HEK293 (cell line): ENCODE results near the gene STK38.

Source experiments
- CTCF ChIA-PET: fragments of 350-600 bp; formaldehyde crosslinking; extraction: SDS; loops from one replicate; lab custom pipeline; 2021; ENCODE audit warnings: antibody characterized with exemption; lab: Yijun Ruan, JAX
- POLR2A ChIA-PET: fragments of 300-600 bp; formaldehyde crosslinking; extraction: SDS; loops from one replicate; lab custom pipeline; 2020; ENCODE audit warnings: antibody characterized with exemption, inconsistent platforms; lab: Yijun Ruan, JAX
- H3K27ac ChIP-seq: fragments of 200-500 bp; sonication (Bioruptor generic); 2 replicates; pipeline ENCODE4 v1.5.1; 2014; ENCODE audit warnings: low read depth, low read length, control low read depth, inconsistent platforms; ENCODE audit errors: extremely low read depth
- H3K36me3 ChIP-seq, 2 experiments: fragments of 200-500 bp in 1 of 2; sonication (Bioruptor generic) in 1 of 2; 1 replicate in 1 of 2; 2 replicates in 1 of 2; pipeline ENCODE4 v1.5.1; 2014 to 2017; ENCODE audit warnings: inconsistent platforms in 2 of 2, low read length in 2 of 2; ENCODE audit not compliant: control insufficient read depth in 2 of 2, insufficient read depth in 1 of 2
- H3K4me1 ChIP-seq: fragments of 200-500 bp; sonication (Bioruptor generic); 2 replicates; pipeline ENCODE4 v1.5.1; 2014; ENCODE audit warnings: mild to moderate bottlenecking, low read length, inconsistent platforms; ENCODE audit not compliant: control insufficient read depth, insufficient read depth
- H3K4me3 ChIP-seq: 2 replicates; pipeline ENCODE4 v1.5.1; 2011; ENCODE audit warnings: low read depth, mild to moderate bottlenecking, control low read depth, low read length, moderate library complexity
- H3K9me3 ChIP-seq: fragments of 200-500 bp; sonication (Bioruptor generic); 2 replicates; pipeline ENCODE4 v1.5.1; 2014; ENCODE audit warnings: low read depth, low read length, inconsistent platforms; ENCODE audit not compliant: control insufficient read depth, insufficient read depth
- GLIS1 ChIP-seq: fragments of 450-650 bp; formaldehyde crosslinking; IDR thresholded peaks from 2 replicates; pipeline ENCODE4 v1.5.1; 2016; ENCODE audit warnings: missing biosample characterization, missing genetic modification characterization
- SCRT1 ChIP-seq: fragments of 450-650 bp; formaldehyde crosslinking; IDR thresholded peaks from 2 replicates; pipeline ENCODE4 v1.5.1; 2016; ENCODE audit warnings: missing biosample characterization, missing genetic modification characterization, borderline replicate concordance
- YY2 ChIP-seq: fragments of 450-650 bp; formaldehyde crosslinking; IDR thresholded peaks from 2 replicates; pipeline ENCODE4 v1.5.1; 2016; ENCODE audit warnings: missing biosample characterization, missing genetic modification characterization
- ZNF157 ChIP-seq: fragments of 450-650 bp; formaldehyde crosslinking; IDR thresholded peaks from 2 replicates; pipeline ENCODE4 v1.5.1; 2016; ENCODE audit warnings: missing biosample characterization, missing genetic modification characterization
- ZNF175 ChIP-seq: fragments of 450-650 bp; formaldehyde crosslinking; IDR thresholded peaks from 2 replicates; pipeline ENCODE4 v1.5.1; 2016; ENCODE audit warnings: missing biosample characterization, missing genetic modification characterization
- ZNF350 ChIP-seq: fragments of 450-650 bp; formaldehyde crosslinking; IDR thresholded peaks from 2 replicates; pipeline ENCODE4 v1.5.0; 2017; ENCODE audit warnings: missing biosample characterization, mild to moderate bottlenecking, missing genetic modification characterization
- ZNF629 ChIP-seq: fragments of 450-650 bp; formaldehyde crosslinking; IDR thresholded peaks from 2 replicates; pipeline ENCODE4 v1.5.1; 2017; ENCODE audit warnings: missing biosample characterization, missing genetic modification characterization
- ZNF776 ChIP-seq: fragments of 450-650 bp; formaldehyde crosslinking; IDR thresholded peaks from 2 replicates; pipeline ENCODE4 v1.5.0; 2017; ENCODE audit warnings: missing biosample characterization, missing genetic modification characterization, borderline replicate concordance
- ZNF843 ChIP-seq: fragments of 450-650 bp; formaldehyde crosslinking; IDR thresholded peaks from 2 replicates; pipeline ENCODE4 v1.5.1; 2016; ENCODE audit warnings: missing biosample characterization, missing genetic modification characterization
- TF ChIP-seq, protein P1 (sequence below): fragments of 450-650 bp; formaldehyde crosslinking; IDR thresholded peaks from 2 replicates; pipeline ENCODE4 v1.5.1; 2016; ENCODE audit warnings: missing biosample characterization, missing genetic modification characterization, low read depth
- TF ChIP-seq, protein P2 (sequence below): fragments of 450-650 bp; formaldehyde crosslinking; IDR thresholded peaks from 2 replicates; pipeline ENCODE4 v1.5.1; 2017; ENCODE audit warnings: missing biosample characterization, missing genetic modification characterization
- TF ChIP-seq, protein P3 (sequence below): fragments of 450-650 bp; formaldehyde crosslinking; IDR thresholded peaks from 2 replicates; pipeline ENCODE4 v1.5.1; 2017; ENCODE audit warnings: missing biosample characterization, mild to moderate bottlenecking, missing genetic modification characterization, moderate library complexity
- TF ChIP-seq, protein P4 (sequence below): fragments of 450-650 bp; formaldehyde crosslinking; conservative IDR thresholded peaks from 2 replicates; pipeline ENCODE4 v1.5.1; 2016; ENCODE audit warnings: low read depth, missing biosample characterization, missing genetic modification characterization
- TF ChIP-seq, protein P5 (sequence below): fragments of 450-650 bp; formaldehyde crosslinking; IDR thresholded peaks from 2 replicates; pipeline ENCODE4 v1.5.1; 2016; ENCODE audit warnings: missing biosample characterization, missing genetic modification characterization, low read depth
- TF ChIP-seq, protein P6 (sequence below): fragments of 450-650 bp; formaldehyde crosslinking; IDR thresholded peaks from 2 replicates; pipeline ENCODE4 v1.5.1; 2016; ENCODE audit warnings: missing biosample characterization, missing genetic modification characterization
- TF ChIP-seq, protein P7 (sequence below): fragments of 450-650 bp; formaldehyde crosslinking; IDR thresholded peaks from 2 replicates; pipeline ENCODE4 v1.5.1; 2017; ENCODE audit warnings: missing biosample characterization, missing genetic modification characterization

Gene STK38

DNA sequence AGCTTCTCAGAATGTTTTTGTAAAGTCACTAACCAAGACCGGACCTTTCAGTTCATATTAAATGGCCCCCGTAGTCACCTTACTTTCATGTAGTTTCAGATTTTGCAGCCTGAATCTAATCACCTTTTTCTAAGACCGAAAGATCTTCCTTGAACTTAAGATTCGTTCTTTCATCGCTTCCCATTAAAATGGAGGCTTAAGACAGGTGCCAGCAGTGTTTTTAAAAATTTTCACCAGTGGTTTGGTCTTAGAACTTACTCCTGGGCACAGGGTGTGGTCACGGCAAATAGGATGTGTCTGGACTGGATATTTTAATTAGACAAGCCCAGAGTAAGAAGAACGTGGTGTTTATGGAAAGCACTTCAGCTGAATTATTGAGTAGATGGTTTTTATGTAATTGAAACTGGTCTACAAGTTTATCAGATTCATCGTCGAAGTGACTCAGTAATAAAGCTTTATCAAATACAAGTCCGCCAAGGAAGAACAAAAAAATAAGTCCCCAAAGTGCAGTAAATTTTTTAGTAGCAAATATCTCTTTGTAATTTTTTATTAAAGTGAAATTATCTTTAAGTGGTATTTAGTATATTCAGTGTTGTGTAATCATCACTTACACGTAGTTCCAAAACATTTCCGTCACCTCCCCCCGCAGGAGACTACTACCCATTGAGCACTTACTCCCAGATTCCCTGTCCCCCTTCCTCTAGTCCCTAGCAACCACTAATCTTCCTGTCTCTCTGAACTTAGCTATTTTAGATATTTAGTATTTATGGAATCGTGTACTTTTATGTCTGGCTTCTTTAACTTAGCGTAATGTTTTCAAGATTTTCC lies 47.8 kb upstream of the STK38 start (continued):
- no peak for TF ChIP-seq SCRT1 (tag by site-specific recombination)

DNA sequence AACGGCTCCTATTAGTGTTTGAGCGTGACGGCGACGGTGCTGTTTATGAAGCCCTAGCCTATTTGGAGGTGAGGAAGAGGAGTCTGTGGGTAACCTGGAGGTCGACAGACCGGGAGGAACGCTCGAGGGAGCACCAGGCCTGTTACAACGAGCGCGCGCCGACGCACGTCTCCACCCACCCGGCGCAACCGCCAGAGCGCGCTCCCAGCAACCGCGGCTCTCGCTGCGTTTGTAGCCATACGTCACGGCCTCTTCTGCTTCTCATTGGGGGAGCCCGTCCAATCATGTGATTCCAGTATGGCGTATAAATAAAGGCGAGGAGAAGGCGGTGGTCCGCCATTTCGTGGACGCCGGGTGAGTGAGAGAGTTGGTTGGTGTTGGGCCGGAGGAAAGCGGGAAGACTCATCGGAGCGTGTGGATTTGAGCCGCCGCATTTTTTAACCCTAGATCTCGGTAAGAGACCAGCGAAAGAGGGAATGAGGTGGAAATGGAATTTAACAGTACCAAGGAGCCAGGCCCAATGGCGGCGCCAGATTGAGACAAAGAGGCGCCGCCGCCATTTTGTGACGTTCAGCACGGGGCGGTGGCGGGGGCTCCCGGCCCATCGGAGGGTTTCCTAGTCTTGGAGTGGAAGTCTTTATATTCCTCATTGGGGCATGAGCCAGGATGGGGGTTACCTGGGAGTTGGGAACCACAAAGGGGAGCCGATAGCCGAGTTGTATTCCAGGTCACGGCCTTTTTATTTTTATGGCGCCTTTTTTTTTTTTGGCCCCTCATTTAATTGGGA lies 46.9 kb upstream of the STK38 start, which contains the start of gene SRSF3:
Gene SRSF3, plus strand, starts transcription at position 334 of the 787 bp plus-strand sequence. CDS start 2,401 bp downstream, outside the sequence.
- peak within 1 kb of the TSS; percentile 90 for H3K4me3 ChIP-seq
- peaks cover 10% of the 10 kb centered on the region; the same call in 1 of the 2 replicates for H3K4me1 ChIP-seq
- no peaks in the 10 kb centered on the region for H3K9me3 ChIP-seq
- peak within 1 kb of the TSS; percentile 89 for H3K27ac ChIP-seq
- peaks cover 26 to 47% of the 10 kb centered on the region in 2 experiments for H3K36me3 ChIP-seq
- ChIA-PET CTCF (interaction anchor here (0.6 to 0.7 kb wide), 3 partner anchors 15 to 766 kb away, joined by 3 read pairs; no protein-coding TSS in a partner anchor), POLR2A (interaction anchor here (0.6 to 2.4 kb wide), 21 partner anchors 9 to 392 kb away, joined by 3 to 17 read pairs (median 3); partner anchors contain the start of genes CDKN1A and MTCH1)
- TF ChIP-seq, protein P1, sequence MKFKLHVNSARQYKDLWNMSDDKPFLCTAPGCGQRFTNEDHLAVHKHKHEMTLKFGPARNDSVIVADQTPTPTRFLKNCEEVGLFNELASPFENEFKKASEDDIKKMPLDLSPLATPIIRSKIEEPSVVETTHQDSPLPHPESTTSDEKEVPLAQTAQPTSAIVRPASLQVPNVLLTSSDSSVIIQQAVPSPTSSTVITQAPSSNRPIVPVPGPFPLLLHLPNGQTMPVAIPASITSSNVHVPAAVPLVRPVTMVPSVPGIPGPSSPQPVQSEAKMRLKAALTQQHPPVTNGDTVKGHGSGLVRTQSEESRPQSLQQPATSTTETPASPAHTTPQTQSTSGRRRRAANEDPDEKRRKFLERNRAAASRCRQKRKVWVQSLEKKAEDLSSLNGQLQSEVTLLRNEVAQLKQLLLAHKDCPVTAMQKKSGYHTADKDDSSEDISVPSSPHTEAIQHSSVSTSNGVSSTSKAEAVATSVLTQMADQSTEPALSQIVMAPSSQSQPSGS (tag by site-specific recombination): peak; percentile 82
- TF ChIP-seq ZNF776 (tag by site-specific recombination) (no peak), ZNF175 (tag by site-specific recombination) (no peak), ZNF843 (peak; percentile 67), YY2 (tag by site-specific recombination) (peak; percentile 99), ZNF157 (tag by site-specific recombination) (0 out of 2 replicates have a peak, but pooled peaks have one; percentile 22), ZNF629 (peak; percentile 92), GLIS1 (tag by site-specific recombination) (peak; percentile 24; the same call in 1 of the 2 replicates), ZNF350 (no peak)
- TF ChIP-seq, protein P2, sequence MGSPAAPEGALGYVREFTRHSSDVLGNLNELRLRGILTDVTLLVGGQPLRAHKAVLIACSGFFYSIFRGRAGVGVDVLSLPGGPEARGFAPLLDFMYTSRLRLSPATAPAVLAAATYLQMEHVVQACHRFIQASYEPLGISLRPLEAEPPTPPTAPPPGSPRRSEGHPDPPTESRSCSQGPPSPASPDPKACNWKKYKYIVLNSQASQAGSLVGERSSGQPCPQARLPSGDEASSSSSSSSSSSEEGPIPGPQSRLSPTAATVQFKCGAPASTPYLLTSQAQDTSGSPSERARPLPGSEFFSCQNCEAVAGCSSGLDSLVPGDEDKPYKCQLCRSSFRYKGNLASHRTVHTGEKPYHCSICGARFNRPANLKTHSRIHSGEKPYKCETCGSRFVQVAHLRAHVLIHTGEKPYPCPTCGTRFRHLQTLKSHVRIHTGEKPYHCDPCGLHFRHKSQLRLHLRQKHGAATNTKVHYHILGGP (tag by site-specific recombination): no peak
- TF ChIP-seq, protein P3, sequence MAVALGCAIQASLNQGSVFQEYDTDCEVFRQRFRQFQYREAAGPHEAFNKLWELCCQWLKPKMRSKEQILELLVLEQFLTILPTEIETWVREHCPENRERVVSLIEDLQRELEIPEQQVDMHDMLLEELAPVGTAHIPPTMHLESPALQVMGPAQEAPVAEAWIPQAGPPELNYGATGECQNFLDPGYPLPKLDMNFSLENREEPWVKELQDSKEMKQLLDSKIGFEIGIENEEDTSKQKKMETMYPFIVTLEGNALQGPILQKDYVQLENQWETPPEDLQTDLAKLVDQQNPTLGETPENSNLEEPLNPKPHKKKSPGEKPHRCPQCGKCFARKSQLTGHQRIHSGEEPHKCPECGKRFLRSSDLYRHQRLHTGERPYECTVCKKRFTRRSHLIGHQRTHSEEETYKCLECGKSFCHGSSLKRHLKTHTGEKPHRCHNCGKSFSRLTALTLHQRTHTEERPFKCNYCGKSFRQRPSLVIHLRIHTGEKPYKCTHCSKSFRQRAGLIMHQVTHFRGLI: peak; percentile 22; the same call in 1 of the 2 replicates
- TF ChIP-seq, protein P4, sequence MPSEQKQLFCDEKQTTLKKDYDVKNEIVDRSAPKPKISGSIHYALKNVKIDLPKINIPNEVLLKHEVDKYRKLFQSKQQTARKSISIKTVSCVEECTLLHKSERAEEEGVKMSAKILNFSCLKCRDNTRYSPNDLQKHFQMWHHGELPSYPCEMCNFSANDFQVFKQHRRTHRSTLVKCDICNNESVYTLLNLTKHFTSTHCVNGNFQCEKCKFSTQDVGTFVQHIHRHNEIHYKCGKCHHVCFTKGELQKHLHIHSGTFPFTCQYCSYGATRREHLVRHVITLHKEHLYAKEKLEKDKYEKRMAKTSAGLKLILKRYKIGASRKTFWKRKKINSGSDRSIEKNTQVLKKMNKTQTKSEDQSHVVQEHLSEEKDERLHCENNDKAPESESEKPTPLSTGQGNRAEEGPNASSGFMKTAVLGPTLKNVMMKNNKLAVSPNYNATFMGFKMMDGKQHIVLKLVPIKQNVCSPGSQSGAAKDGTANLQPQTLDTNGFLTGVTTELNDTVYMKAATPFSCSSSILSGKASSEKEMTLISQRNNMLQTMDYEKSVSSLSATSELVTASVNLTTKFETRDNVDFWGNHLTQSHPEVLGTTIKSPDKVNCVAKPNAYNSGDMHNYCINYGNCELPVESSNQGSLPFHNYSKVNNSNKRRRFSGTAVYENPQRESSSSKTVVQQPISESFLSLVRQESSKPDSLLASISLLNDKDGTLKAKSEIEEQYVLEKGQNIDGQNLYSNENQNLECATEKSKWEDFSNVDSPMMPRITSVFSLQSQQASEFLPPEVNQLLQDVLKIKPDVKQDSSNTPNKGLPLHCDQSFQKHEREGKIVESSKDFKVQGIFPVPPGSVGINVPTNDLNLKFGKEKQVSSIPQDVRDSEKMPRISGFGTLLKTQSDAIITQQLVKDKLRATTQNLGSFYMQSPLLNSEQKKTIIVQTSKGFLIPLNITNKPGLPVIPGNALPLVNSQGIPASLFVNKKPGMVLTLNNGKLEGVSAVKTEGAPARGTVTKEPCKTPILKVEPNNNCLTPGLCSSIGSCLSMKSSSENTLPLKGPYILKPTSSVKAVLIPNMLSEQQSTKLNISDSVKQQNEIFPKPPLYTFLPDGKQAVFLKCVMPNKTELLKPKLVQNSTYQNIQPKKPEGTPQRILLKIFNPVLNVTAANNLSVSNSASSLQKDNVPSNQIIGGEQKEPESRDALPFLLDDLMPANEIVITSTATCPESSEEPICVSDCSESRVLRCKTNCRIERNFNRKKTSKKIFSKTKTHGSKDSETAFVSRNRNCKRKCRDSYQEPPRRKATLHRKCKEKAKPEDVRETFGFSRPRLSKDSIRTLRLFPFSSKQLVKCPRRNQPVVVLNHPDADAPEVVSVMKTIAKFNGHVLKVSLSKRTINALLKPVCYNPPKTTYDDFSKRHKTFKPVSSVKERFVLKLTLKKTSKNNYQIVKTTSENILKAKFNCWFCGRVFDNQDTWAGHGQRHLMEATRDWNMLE (tag by site-specific recombination): peak; percentile 47; the same call in 1 of the 2 replicates
- TF ChIP-seq, protein P5, sequence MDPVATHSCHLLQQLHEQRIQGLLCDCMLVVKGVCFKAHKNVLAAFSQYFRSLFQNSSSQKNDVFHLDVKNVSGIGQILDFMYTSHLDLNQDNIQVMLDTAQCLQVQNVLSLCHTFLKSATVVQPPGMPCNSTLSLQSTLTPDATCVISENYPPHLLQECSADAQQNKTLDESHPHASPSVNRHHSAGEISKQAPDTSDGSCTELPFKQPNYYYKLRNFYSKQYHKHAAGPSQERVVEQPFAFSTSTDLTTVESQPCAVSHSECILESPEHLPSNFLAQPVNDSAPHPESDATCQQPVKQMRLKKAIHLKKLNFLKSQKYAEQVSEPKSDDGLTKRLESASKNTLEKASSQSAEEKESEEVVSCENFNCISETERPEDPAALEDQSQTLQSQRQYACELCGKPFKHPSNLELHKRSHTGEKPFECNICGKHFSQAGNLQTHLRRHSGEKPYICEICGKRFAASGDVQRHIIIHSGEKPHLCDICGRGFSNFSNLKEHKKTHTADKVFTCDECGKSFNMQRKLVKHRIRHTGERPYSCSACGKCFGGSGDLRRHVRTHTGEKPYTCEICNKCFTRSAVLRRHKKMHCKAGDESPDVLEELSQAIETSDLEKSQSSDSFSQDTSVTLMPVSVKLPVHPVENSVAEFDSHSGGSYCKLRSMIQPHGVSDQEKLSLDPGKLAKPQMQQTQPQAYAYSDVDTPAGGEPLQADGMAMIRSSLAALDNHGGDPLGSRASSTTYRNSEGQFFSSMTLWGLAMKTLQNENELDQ (tag by site-specific recombination): no peak
- TF ChIP-seq, protein P6, sequence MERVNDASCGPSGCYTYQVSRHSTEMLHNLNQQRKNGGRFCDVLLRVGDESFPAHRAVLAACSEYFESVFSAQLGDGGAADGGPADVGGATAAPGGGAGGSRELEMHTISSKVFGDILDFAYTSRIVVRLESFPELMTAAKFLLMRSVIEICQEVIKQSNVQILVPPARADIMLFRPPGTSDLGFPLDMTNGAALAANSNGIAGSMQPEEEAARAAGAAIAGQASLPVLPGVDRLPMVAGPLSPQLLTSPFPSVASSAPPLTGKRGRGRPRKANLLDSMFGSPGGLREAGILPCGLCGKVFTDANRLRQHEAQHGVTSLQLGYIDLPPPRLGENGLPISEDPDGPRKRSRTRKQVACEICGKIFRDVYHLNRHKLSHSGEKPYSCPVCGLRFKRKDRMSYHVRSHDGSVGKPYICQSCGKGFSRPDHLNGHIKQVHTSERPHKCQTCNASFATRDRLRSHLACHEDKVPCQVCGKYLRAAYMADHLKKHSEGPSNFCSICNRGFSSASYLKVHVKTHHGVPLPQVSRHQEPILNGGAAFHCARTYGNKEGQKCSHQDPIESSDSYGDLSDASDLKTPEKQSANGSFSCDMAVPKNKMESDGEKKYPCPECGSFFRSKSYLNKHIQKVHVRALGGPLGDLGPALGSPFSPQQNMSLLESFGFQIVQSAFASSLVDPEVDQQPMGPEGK: peak; percentile 78; the same call in 1 of the 2 replicates
- TF ChIP-seq, protein P7, sequence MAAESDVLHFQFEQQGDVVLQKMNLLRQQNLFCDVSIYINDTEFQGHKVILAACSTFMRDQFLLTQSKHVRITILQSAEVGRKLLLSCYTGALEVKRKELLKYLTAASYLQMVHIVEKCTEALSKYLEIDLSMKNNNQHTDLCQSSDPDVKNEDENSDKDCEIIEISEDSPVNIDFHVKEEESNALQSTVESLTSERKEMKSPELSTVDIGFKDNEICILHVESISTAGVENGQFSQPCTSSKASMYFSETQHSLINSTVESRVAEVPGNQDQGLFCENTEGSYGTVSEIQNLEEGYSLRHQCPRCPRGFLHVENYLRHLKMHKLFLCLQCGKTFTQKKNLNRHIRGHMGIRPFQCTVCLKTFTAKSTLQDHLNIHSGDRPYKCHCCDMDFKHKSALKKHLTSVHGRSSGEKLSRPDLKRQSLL (tag by site-specific recombination): no peak
